OCI-LY3 (cell line): Measurements from ENCODE around the gene KCNMA1.

ENCODE experiments used
- EZH2phosphoT487 ChIP-seq: fragments of 200-600 bp; shearing (Covaris generic); IDR thresholded peaks from 2 replicates; pipeline ENCODE4 v1.6.1; 2018; ENCODE audit warnings: antibody characterized with exemption, mixed run types, low read depth
- TF ChIP-seq, protein P1 (sequence below): fragments of 200-600, 300-600 bp; sonication (generic); IDR thresholded peaks from 2 replicates; pipeline ENCODE4 v1.5.1; 2014; ENCODE audit warnings: antibody characterized with exemption, low read length, low read depth

DNA sequence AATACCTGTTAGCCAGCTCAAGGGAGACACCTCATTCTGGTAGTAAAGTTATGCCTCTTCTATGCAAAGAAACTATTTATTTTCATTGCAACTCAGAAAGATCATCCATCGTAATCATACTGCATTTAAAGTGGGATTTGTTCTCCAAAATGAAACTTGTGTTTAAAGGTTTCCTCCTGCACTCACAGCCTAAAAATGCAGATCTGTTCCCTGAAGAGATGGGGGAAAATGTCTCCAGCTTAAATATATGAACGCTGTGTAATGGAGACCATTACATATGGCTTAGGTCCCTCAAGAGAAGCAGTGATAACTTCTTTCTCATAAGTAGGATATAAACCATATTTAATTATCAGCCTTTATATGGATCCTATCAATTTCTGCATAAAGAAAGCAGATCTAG, 665.1 kb downstream of the KCNMA1 start:
- TF ChIP-seq, protein P1, sequence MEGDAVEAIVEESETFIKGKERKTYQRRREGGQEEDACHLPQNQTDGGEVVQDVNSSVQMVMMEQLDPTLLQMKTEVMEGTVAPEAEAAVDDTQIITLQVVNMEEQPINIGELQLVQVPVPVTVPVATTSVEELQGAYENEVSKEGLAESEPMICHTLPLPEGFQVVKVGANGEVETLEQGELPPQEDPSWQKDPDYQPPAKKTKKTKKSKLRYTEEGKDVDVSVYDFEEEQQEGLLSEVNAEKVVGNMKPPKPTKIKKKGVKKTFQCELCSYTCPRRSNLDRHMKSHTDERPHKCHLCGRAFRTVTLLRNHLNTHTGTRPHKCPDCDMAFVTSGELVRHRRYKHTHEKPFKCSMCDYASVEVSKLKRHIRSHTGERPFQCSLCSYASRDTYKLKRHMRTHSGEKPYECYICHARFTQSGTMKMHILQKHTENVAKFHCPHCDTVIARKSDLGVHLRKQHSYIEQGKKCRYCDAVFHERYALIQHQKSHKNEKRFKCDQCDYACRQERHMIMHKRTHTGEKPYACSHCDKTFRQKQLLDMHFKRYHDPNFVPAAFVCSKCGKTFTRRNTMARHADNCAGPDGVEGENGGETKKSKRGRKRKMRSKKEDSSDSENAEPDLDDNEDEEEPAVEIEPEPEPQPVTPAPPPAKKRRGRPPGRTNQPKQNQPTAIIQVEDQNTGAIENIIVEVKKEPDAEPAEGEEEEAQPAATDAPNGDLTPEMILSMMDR, result no peak
- no peak for TF ChIP-seq EZH2phosphoT487
